K562 (cell line): ENCODE measurements around the gene TMEM270.

Experiments
- ATF7 ChIP-seq: fragments of 450-650 bp; IDR thresholded peaks from 2 replicates; pipeline ENCODE4 v1.7.1; 2014; ENCODE audit warnings: mild to moderate bottlenecking, moderate library complexity
- CEBPB ChIP-seq: fragments of 450-650 bp; IDR thresholded peaks from 2 replicates; pipeline ENCODE4 v1.6.1; 2016; ENCODE audit warnings: missing genetic modification characterization, missing compliant biosample characterization
- POLR2A ChIP-seq: fragments of 450-650 bp; conservative IDR thresholded peaks from 2 replicates; pipeline ENCODE4 v1.6.1; 2016
- ZNF316 ChIP-seq: fragments of 450-650 bp; IDR thresholded peaks from 2 replicates; pipeline ENCODE4 v1.6.1; 2016
- ZNF436 ChIP-seq: fragments of 250-450, 450-650 bp; sonication (Bioruptor Pico); formaldehyde crosslinking; IDR thresholded peaks from 2 replicates; pipeline ENCODE4 v1.7.0; 2020; ENCODE audit warnings: mild to moderate bottlenecking

GRCh38 chr7:73833251-73833919 is 27.6 kb upstream of the TMEM270 start:
- TF ChIP-seq POLR2A (no peak), ZNF316 (peak; percentile 71), ZNF436 (CRISPR knock-in tag) (no peak), CEBPB (tag) (no peak), ATF7 (no peak)
